IMR-90 (cell line): ENCODE data around the gene HRH2. TPM values are rescaled to one million over a fixed set of nuclear protein-coding genes. Genes with fewer than 3 reads are reported as not detected.

Source experiments
- ATAC-seq: fragments of 200-7000 bp; cut with Tn5 transposase; 2 replicates; pipeline ENCODE4 v1.9.1; 2020; ENCODE audit warnings: low read depth, mild to moderate bottlenecking, moderate library complexity
- BruUV-seq: library from RNA; stranded (reverse); fragments of 400-500 nt; replicated peaks from 2 replicates; lab custom pipeline; 2021; lab: Mats Ljungman, UMichigan
- CTCF ChIA-PET: fragments of 300-600 bp; formaldehyde crosslinking; extraction: SDS; loops from one replicate; lab custom pipeline; 2021; ENCODE audit warnings: antibody characterized with exemption; lab: Yijun Ruan, JAX
- POLR2A ChIA-PET: fragments of 300-600 bp; sonication (Branson Sonifier 250); formaldehyde crosslinking; loops from one replicate; lab custom pipeline; 2022; ENCODE audit warnings: antibody characterized with exemption; ENCODE audit not compliant: unreplicated experiment; lab: Charles Lee
- DNase-seq: peaks from one replicate; pipeline ENCODE4 v3.0.0; 2013
- H2AFZ ChIP-seq: replicated peaks from 2 replicates; pipeline ENCODE3; 2013; ENCODE audit warnings: low read length, mild to moderate bottlenecking; ENCODE audit not compliant: poor library complexity
- H2AK5ac ChIP-seq: 2 replicates; pipeline ENCODE4 v1.6.1; 2013; ENCODE audit warnings: low read depth, low read length, inconsistent platforms
- H2AK9ac ChIP-seq: replicated peaks from 2 replicates; pipeline ENCODE3; 2013; ENCODE audit warnings: mild to moderate bottlenecking, low read depth, low read length, moderate library complexity; ENCODE audit not compliant: poor library complexity
- H2BK120ac ChIP-seq: 2 replicates; pipeline ENCODE4 v1.6.1; 2013; ENCODE audit warnings: low read depth, low read length, inconsistent platforms
- H2BK15ac ChIP-seq: 3 replicates; pipeline ENCODE4 v1.6.1; 2013; ENCODE audit warnings: low read depth, low read length, inconsistent platforms
- H2BK20ac ChIP-seq: 2 replicates; pipeline ENCODE4 v1.6.1; 2013; ENCODE audit warnings: low read depth, mild to moderate bottlenecking, inconsistent platforms, low read length, moderate library complexity
- H2BK5ac ChIP-seq: 2 replicates; pipeline ENCODE4 v1.6.1; 2013; ENCODE audit warnings: mild to moderate bottlenecking, low read depth, low read length, inconsistent platforms; ENCODE audit not compliant: poor library complexity, severe bottlenecking
- H3K14ac ChIP-seq: replicated peaks from 2 replicates; pipeline ENCODE4 v1.6.1; 2013; ENCODE audit warnings: low read depth, low read length, inconsistent platforms
- H3K18ac ChIP-seq: 2 replicates; pipeline ENCODE4 v1.6.1; 2013; ENCODE audit warnings: low read depth, low read length, control low read depth
- H3K23ac ChIP-seq: 2 replicates; pipeline ENCODE4 v1.6.1; 2013; ENCODE audit warnings: low read depth, low read length, inconsistent platforms
- H3K27ac ChIP-seq: 2 replicates; pipeline ENCODE4 v1.5.1; 2013; ENCODE audit warnings: mild to moderate bottlenecking, control low read depth, low read length; ENCODE audit not compliant: insufficient read depth
- H3K27me3 ChIP-seq: 2 replicates; pipeline ENCODE4 v1.6.1; 2013; ENCODE audit warnings: low read length; ENCODE audit not compliant: control insufficient read depth, insufficient read depth
- H3K36me3 ChIP-seq: 2 replicates; pipeline ENCODE4 v1.6.1; 2013; ENCODE audit warnings: low read length, mixed read lengths; ENCODE audit not compliant: control insufficient read depth, insufficient read depth
- H3K4ac ChIP-seq: 2 replicates; pipeline ENCODE4 v1.6.1; 2013; ENCODE audit warnings: low read depth, low read length, inconsistent platforms
- H3K4me1 ChIP-seq: 2 replicates; pipeline ENCODE4 v1.6.1; 2013; ENCODE audit warnings: low read length, mixed read lengths; ENCODE audit not compliant: control insufficient read depth, insufficient read depth
- H3K4me2 ChIP-seq: 2 replicates; pipeline ENCODE4 v1.6.1; 2013; ENCODE audit warnings: low read depth, mild to moderate bottlenecking, control low read depth, low read length, moderate library complexity
- H3K4me3 ChIP-seq: 2 replicates; pipeline ENCODE4 v1.5.1; 2013; ENCODE audit warnings: low read depth, mild to moderate bottlenecking, control low read depth, low read length, moderate library complexity; ENCODE audit not compliant: insufficient read depth
- H3K56ac ChIP-seq: 2 replicates; pipeline ENCODE4 v1.6.1; 2013; ENCODE audit warnings: low read length, inconsistent platforms; ENCODE audit not compliant: insufficient read depth; ENCODE audit errors: extremely low read depth
- H3K79me1 ChIP-seq, 2 experiments: 2 replicates each; pipeline ENCODE4 v1.6.1; 2013; ENCODE audit warnings: low read length in 2 of 2, inconsistent platforms in 1 of 2, low read depth in 1 of 2
- H3K9ac ChIP-seq: 2 replicates; pipeline ENCODE4 v1.6.1; 2013; ENCODE audit warnings: low read depth, low read length, control low read depth
- H3K9me1 ChIP-seq: 2 replicates; pipeline ENCODE4 v1.6.1; 2013; ENCODE audit warnings: low read length, inconsistent platforms; ENCODE audit not compliant: insufficient read depth
- H3K9me3 ChIP-seq: 2 replicates; pipeline ENCODE4 v1.6.1; 2013; ENCODE audit warnings: low read length; ENCODE audit not compliant: control insufficient read depth, insufficient read depth
- H4K20me1 ChIP-seq: 2 replicates; pipeline ENCODE4 v1.6.1; 2013; ENCODE audit warnings: low read length, inconsistent platforms; ENCODE audit not compliant: insufficient read depth
- H4K5ac ChIP-seq: 2 replicates; pipeline ENCODE4 v1.6.1; 2013; ENCODE audit warnings: mild to moderate bottlenecking, low read depth, low read length, control low read depth
- H4K8ac ChIP-seq, 2 experiments: 2 replicates each; pipeline ENCODE4 v1.6.1; 2013; ENCODE audit warnings: low read depth in 2 of 2, low read length in 2 of 2, control low read depth in 1 of 2, inconsistent platforms in 1 of 2
- H4K91ac ChIP-seq: 2 replicates; pipeline ENCODE4 v1.6.1; 2013; ENCODE audit warnings: low read depth, low read length, inconsistent platforms; ENCODE audit not compliant: insufficient read depth
- BHLHE40 ChIP-seq: fragments of 150-350 bp; IDR thresholded peaks from 2 replicates; pipeline ENCODE4 v1.6.1; 2016; ENCODE audit warnings: mild to moderate bottlenecking, low read depth, low read length
- CEBPB ChIP-seq: IDR thresholded peaks from 2 replicates; pipeline ENCODE4 v1.6.1; 2012; ENCODE audit warnings: low read depth, low read length, improper control_type of control experiment
- CTCF ChIP-seq: conservative IDR thresholded peaks from 2 replicates; pipeline ENCODE4 v1.5.1; 2012; ENCODE audit warnings: mild to moderate bottlenecking, low read depth, low read length, improper control_type of control experiment
- ELK1 ChIP-seq: fragments of 150-350 bp; IDR thresholded peaks from 2 replicates; pipeline ENCODE4 v1.6.1; 2016; ENCODE audit warnings: low read depth, mild to moderate bottlenecking, low read length, moderate library complexity, borderline replicate concordance
- FOS ChIP-seq: fragments of 150-350 bp; IDR thresholded peaks from 2 replicates; pipeline ENCODE4 v1.6.1; 2016; ENCODE audit warnings: low read depth, low read length
- MAFK ChIP-seq: IDR thresholded peaks from 2 replicates; pipeline ENCODE4 v1.6.1; 2012; ENCODE audit warnings: low read depth, low read length, improper control_type of control experiment
- MXI1 ChIP-seq: IDR thresholded peaks from 2 replicates; pipeline ENCODE4 v1.6.1; 2012; ENCODE audit warnings: low read depth, mild to moderate bottlenecking, low read length, moderate library complexity, borderline replicate concordance
- RCOR1 ChIP-seq: IDR thresholded peaks from 2 replicates; pipeline ENCODE4 v1.6.1; 2012; ENCODE audit warnings: mild to moderate bottlenecking, low read length, improper control_type of control experiment; ENCODE audit not compliant: insufficient replicate concordance
- WGBS, 2 experiments: methylation state at CpG; one replicate each; pipeline versions ENCODE4 v1.1.5 to v1.1.7; 2013; ENCODE audit warnings: missing lambda C conversion rate in 2 of 2; ENCODE audit not compliant: insufficient read length in 1 of 2; ENCODE audit errors: extremely low coverage in 2 of 2; 5-methylcytosine and 5-hydroxymethylcytosine counted together
- dilution Hi-C: fragments of 300-500 bp; cut with HindIII; formaldehyde crosslinking; loops from one replicate; pipeline ENCODE4 v1.14.3; 2018; ENCODE audit warnings: low sequenced_read_pairs; ENCODE audit not compliant: unreplicated experiment
- in situ Hi-C: fragments of 300-500 bp; cut with MboI; formaldehyde crosslinking; loops from 3 replicates; pipeline ENCODE4 v1.14.3; 2019; ENCODE audit warnings: low sequenced_read_pairs, inconsistent platforms, mixed read lengths
- intact Hi-C: fragments of 100-400 bp; cut with micrococcal nuclease; formaldehyde crosslinking; loops from 2 replicates; pipeline ENCODE4 v1.10.0; 2022
- polyA plus RNA-seq, 3 experiments: library from polyadenylated mRNA; depleted of rRNA; stranded (reverse); fragments of >200 nt; gene quantifications; 2 replicates each; pipeline ENCODE4 v1.2.3, GENCODE V29; 2012; ENCODE audit warnings: low replicate concordance in 1 of 3
- total RNA-seq: library from RNA; depleted of rRNA; stranded (reverse); fragments of >200 nt; gene quantifications from 2 replicates; pipeline ENCODE4 v1.2.3, GENCODE V29; 2012

HRH2 gene
- total and polyA plus RNA-seq, 2 of the 4 experiments (the other 2 are of a cell fraction) = not detected

GRCh38 chr5:175738126-175738525 is 80.3 kb downstream of the HRH2 start:
- WGBS, 2 experiments = no CpG with 5 or more reads among the region's 4 CpGs
- CTCF ChIA-PET = no interaction called here

More at GRCh38 chr5:175738126-175738525, 80.3 kb downstream of the HRH2 start:
- no peak for ATAC-seq
- no peak overlapping the region for H2AFZ ChIP-seq
- H3K4me2 ChIP-seq = no peak overlapping the region
- H2AK5ac ChIP-seq = no peak overlapping the region
- H2BK15ac ChIP-seq = no peak overlapping the region
- H3K23ac ChIP-seq = no peak overlapping the region
- dilution Hi-C loops = no loop called here
- H3K27me3 ChIP-seq = no peaks in the 10 kb centered on the region
- in situ Hi-C loops = loop anchor here (25.0 kb wide), 2 partner anchors 599 to 824 kb away; no protein-coding TSS in a partner anchor
- H2BK5ac ChIP-seq = no peak overlapping the region
- no peak overlapping the region for H4K5ac ChIP-seq
- no peak overlapping the region for H2BK120ac ChIP-seq
- H2AK9ac ChIP-seq = no peak overlapping the region
- no peak overlapping the region for H3K9ac ChIP-seq
- intact Hi-C loops = no loop called here
- H4K20me1 ChIP-seq = no peaks in the 10 kb centered on the region
- no peak overlapping the region for H3K18ac ChIP-seq
- H2BK20ac ChIP-seq = no peak overlapping the region
- H3K4ac ChIP-seq = no peak overlapping the region
- H3K9me3 ChIP-seq = peaks cover 2% of the 10 kb centered on the region; the same call in 1 of the 2 replicates
- no peaks in the 10 kb centered on the region for H3K79me1 ChIP-seq
- POLR2A ChIA-PET = interaction anchor here (0.5 kb wide), 1 partner anchor 133 kb away, joined by 4 read pairs; the partner anchor contains the start of gene CPLX2
- no peaks in the 10 kb centered on the region for H3K9me1 ChIP-seq
- BruUV-seq = no TSS peak
- H3K14ac ChIP-seq = no peak overlapping the region
- no peak overlapping the region for H3K4me3 ChIP-seq
- no peak overlapping the region for H3K27ac ChIP-seq
- no peak overlapping the region for H4K8ac ChIP-seq
- H4K91ac ChIP-seq = no peak overlapping the region
- no peaks in the 10 kb centered on the region for H3K4me1 ChIP-seq
- no peak for DNase-seq
- H3K36me3 ChIP-seq = no peaks in the 10 kb centered on the region
- H3K56ac ChIP-seq = no peak overlapping the region
- TF ChIP-seq MAFK (no peak), BHLHE40 (no peak), FOS (no peak), MXI1 (no peak), ELK1 (no peak), CTCF (no peak), RCOR1 (no peak), CEBPB (no peak)
